Measurements from ENCODE around the gene CD8B. TPM values are rescaled to one million over a fixed set of nuclear protein-coding genes. Genes with fewer than 3 reads are reported as not detected.
A peak's percentile ranks its signal among the peaks of the same experiment; 100 is the strongest.

Gene CD8B
- total and polyA plus RNA-seq, 2 of the 13 experiments (the other 11 are each of a cell fraction or from before 2014, with no cell fraction given) = 0.04 TPM; not detected in 1

DNA sequence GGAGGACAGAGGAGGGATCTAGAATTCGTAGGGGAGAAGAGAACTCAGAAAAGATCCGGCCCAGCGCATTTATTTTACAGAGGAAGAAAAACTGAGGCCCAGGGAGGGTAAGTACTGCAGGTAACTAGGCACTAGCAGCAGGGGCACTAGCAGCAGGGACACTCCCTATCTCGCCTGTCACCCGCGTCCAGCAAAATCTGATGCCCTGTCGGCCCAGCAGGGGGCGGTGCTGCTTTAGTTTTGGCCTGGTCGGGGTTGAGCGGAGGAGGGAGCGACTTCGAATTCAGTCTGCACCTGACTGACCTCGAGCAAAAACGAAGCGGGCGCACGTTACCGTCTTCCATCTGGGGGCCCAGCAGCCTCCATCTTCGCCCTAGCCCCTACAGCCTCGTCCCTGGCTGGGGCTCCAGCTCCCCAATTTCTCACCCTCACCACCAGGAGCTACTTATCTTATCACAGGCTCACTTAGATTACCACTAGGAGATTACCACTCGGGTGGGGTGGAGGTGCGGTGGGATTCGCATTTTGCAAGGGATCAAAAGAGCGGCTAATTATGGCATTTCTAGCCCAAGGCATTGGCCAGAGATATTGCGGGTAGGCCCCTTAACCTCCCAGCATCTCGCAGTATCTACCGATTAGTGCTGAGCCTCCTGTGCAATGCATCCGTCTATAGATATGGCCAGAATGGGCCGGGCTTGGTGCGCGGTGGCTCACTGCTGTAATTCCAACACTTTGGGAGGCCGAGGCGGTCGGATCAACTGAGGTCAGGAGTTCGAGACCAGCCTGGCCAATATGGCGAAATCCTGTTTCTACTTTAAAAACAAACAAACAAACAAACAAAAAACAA, 53.1 kb downstream of the CD8B start (continued):
- TF ChIP-seq RCOR2 (CRISPR knock-in tag; IDR thresholded peaks at IDR 0.05) (no peak), ZMYM3 (CRISPR knock-in tag; IDR thresholded peaks at IDR 0.05) (no peak), NFYB (CRISPR knock-in tag; IDR thresholded peaks at IDR 0.05) (no peak; the same call in 1 of the 2 replicates), SP4 (CRISPR knock-in tag; IDR thresholded peaks at IDR 0.05) (0 out of 2 replicates have a peak, but pooled peaks have one; percentile 54), XBP1 (CRISPR knock-in tag; IDR thresholded peaks at IDR 0.05) (no peak), KLF15 (CRISPR knock-in tag; IDR thresholded peaks at IDR 0.05; ENCODE audit: borderline replicate concordance) (0 out of 2 replicates have a peak, but pooled peaks have one; percentile 41), SMARCC2 (IDR thresholded peaks at IDR 0.05) (no peak), WIZ (CRISPR knock-in tag; IDR thresholded peaks at IDR 0.05) (no peak), SRSF9 (IDR thresholded peaks at IDR 0.05; ENCODE audit: borderline replicate concordance, insufficient read depth, low read depth, low read length, poor library complexity, severe bottlenecking) (no peak), SMC3 (IDR thresholded peaks at IDR 0.05; ENCODE audit: low read length) (peak; percentile 90), ONECUT2 (CRISPR knock-in tag; IDR thresholded peaks at IDR 0.05) (no peak), MIER2 (CRISPR knock-in tag; IDR thresholded peaks at IDR 0.05) (peak; percentile 48; the same call in 1 of the 2 replicates), FOXA3 (CRISPR knock-in tag; IDR thresholded peaks at IDR 0.05) (peak; percentile 51; the same call in 1 of the 2 replicates), ZKSCAN1 (IDR thresholded peaks at IDR 0.05; ENCODE audit: low read length) (no peak), XRCC5 (optimal IDR thresholded peaks at IDR 0.05; ENCODE audit: low read length) (no peak), ZNF274 (CRISPR knock-in tag; IDR thresholded peaks at IDR 0.05) (peak; percentile 87; the same call in 1 of the 2 replicates), TBX2 (CRISPR knock-in tag; IDR thresholded peaks at IDR 0.05; ENCODE audit: borderline replicate concordance) (no peak), ZNF124 (CRISPR knock-in tag; IDR thresholded peaks at IDR 0.05) (no peak), ZNF333 (CRISPR knock-in tag; IDR thresholded peaks at IDR 0.05; ENCODE audit: borderline replicate concordance) (no peak), EEA1 (CRISPR knock-in tag; IDR thresholded peaks at IDR 0.05; ENCODE audit: borderline replicate concordance) (no peak)
- TF ChIP-seq, protein P1, sequence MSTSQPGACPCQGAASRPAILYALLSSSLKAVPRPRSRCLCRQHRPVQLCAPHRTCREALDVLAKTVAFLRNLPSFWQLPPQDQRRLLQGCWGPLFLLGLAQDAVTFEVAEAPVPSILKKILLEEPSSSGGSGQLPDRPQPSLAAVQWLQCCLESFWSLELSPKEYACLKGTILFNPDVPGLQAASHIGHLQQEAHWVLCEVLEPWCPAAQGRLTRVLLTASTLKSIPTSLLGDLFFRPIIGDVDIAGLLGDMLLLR (CRISPR knock-in tag; IDR thresholded peaks at IDR 0.05) = no peak; the same call in 1 of the 2 replicates
- TF ChIP-seq, protein P2, sequence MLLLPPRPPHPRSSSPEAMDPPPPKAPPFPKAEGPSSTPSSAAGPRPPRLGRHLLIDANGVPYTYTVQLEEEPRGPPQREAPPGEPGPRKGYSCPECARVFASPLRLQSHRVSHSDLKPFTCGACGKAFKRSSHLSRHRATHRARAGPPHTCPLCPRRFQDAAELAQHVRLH (CRISPR knock-in tag; IDR thresholded peaks at IDR 0.05; ENCODE audit: borderline replicate concordance, low read depth) = peak; percentile 80
- TF ChIP-seq, protein P3, sequence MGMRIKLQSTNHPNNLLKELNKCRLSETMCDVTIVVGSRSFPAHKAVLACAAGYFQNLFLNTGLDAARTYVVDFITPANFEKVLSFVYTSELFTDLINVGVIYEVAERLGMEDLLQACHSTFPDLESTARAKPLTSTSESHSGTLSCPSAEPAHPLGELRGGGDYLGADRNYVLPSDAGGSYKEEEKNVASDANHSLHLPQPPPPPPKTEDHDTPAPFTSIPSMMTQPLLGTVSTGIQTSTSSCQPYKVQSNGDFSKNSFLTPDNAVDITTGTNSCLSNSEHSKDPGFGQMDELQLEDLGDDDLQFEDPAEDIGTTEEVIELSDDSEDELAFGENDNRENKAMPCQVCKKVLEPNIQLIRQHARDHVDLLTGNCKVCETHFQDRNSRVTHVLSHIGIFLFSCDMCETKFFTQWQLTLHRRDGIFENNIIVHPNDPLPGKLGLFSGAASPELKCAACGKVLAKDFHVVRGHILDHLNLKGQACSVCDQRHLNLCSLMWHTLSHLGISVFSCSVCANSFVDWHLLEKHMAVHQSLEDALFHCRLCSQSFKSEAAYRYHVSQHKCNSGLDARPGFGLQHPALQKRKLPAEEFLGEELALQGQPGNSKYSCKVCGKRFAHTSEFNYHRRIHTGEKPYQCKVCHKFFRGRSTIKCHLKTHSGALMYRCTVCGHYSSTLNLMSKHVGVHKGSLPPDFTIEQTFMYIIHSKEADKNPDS (CRISPR knock-in tag; IDR thresholded peaks at IDR 0.05) = no peak
- TF ChIP-seq, protein P4, sequence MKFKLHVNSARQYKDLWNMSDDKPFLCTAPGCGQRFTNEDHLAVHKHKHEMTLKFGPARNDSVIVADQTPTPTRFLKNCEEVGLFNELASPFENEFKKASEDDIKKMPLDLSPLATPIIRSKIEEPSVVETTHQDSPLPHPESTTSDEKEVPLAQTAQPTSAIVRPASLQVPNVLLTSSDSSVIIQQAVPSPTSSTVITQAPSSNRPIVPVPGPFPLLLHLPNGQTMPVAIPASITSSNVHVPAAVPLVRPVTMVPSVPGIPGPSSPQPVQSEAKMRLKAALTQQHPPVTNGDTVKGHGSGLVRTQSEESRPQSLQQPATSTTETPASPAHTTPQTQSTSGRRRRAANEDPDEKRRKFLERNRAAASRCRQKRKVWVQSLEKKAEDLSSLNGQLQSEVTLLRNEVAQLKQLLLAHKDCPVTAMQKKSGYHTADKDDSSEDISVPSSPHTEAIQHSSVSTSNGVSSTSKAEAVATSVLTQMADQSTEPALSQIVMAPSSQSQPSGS (CRISPR knock-in tag; IDR thresholded peaks at IDR 0.05) = no peak
- TF ChIP-seq, protein P5, sequence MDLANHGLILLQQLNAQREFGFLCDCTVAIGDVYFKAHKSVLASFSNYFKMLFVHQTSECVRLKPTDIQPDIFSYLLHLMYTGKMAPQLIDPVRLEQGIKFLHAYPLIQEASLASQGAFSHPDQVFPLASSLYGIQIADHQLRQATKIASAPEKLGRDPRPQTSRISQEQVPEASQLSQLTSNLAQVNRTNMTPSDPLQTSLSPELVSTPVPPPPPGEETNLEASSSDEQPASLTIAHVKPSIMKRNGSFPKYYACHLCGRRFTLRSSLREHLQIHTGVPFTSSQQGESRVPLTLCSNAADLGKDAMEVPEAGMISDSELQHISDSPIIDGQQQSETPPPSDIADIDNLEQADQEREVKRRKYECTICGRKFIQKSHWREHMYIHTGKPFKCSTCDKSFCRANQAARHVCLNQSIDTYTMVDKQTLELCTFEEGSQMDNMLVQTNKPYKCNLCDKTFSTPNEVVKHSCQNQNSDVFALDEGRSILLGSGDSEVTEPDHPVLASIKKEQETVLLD (CRISPR knock-in tag; IDR thresholded peaks at IDR 0.05; ENCODE audit: low read depth) = no peak
